ENCODE data around the gene JUP.
A peak's percentile ranks its signal among the peaks of the same experiment; 100 is the strongest.
"Not testable (repeated sequence)": the region's sequence is repeated elsewhere in the genome, so short reads cannot be mapped to it uniquely, and the experiment has no call there.

The JUP gene

GRCh38 chr17:41777574-41778188 is 8.8 kb downstream of the JUP start:
- DNase-seq = peak; percentile 73

- no peak for DNase-seq
These were observed 9.3 kb downstream of the JUP start for GRCh38 chr17:41777157-41777573.

- not testable (repeated sequence) for DNase-seq
These were observed 10.1 kb downstream of the JUP start for GRCh38 chr17:41776262-41776900.

- DNase-seq = no peak
These were observed 10.9 kb downstream of the JUP start for GRCh38 chr17:41775394-41776226.

- no peak for DNase-seq
These were observed 12.7 kb downstream of the JUP start for GRCh38 chr17:41773731-41774193.

- DNase-seq = no peak
These were observed 13.3 kb downstream of the JUP start for GRCh38 chr17:41773190-41773588.

GRCh38 chr17:41772586-41773189 is 13.8 kb downstream of the JUP start:
- DNase-seq = no peak

- DNase-seq = peak; percentile 6
These were observed 14.3 kb downstream of the JUP start for GRCh38 chr17:41772218-41772585.

- DNase-seq = no peak
These were observed 14.9 kb downstream of the JUP start for GRCh38 chr17:41771389-41772206.

- DNase-seq = no peak
These were observed 16.5 kb downstream of the JUP start for GRCh38 chr17:41769985-41770384.

- no peak for DNase-seq
These were observed 17.1 kb downstream of the JUP start for GRCh38 chr17:41769346-41769862.

- no peak for DNase-seq
These were observed 17.7 kb downstream of the JUP start for GRCh38 chr17:41768682-41769288.

GRCh38 chr17:41767324-41768042 is 19.0 kb downstream of the JUP start:
- DNase-seq = no peak

- no peak for DNase-seq
These were observed 20.4 kb downstream of the JUP start for GRCh38 chr17:41766135-41766534.

GRCh38 chr17:41763327-41763726 is 23.2 kb downstream of the JUP start:
- DNase-seq = no peak

- DNase-seq = no peak
These were observed 23.7 kb downstream of the JUP start for GRCh38 chr17:41762841-41763240.

- DNase-seq = no peak
These were observed 24.1 kb downstream of the JUP start for GRCh38 chr17:41762391-41762790.

GRCh38 chr17:41760878-41761277 is 25.6 kb downstream of the JUP start:
- DNase-seq = no peak

GRCh38 chr17:41758601-41759000 is 27.9 kb downstream of the JUP start:
- DNase-seq = no peak

GRCh38 chr17:41754066-41754465 is 32.4 kb downstream of the JUP start:
- no peak for DNase-seq

GRCh38 chr17:41751288-41751687 is 35.2 kb downstream of the JUP start:
- no peak for DNase-seq
